Glutamatergic neuron (in vitro differentiated cells): ENCODE results near the gene PPRC1. TPM values are rescaled to one million over a fixed set of nuclear protein-coding genes. Genes with fewer than 3 reads are reported as not detected.

Experiments used
- DNase-seq: peaks from one replicate; pipeline ENCODE4 v3.0.0; 2022
- H3K27ac Mint-ChIP-seq: one replicate; pipeline ENCODE4 v1.8.0; 2020; ENCODE audit warnings: mild to moderate bottlenecking, mixed read lengths, inconsistent platforms; ENCODE audit not compliant: unreplicated experiment
- H3K27me3 Mint-ChIP-seq: one replicate; pipeline ENCODE4 v1.8.0; 2020; ENCODE audit warnings: mild to moderate bottlenecking, moderate library complexity, mixed read lengths, inconsistent platforms; ENCODE audit not compliant: unreplicated experiment
- H3K36me3 Mint-ChIP-seq: one replicate; pipeline ENCODE4 v1.8.0; 2020; ENCODE audit warnings: mild to moderate bottlenecking, mixed read lengths, inconsistent platforms; ENCODE audit not compliant: unreplicated experiment
- H3K4me1 Mint-ChIP-seq: one replicate; pipeline ENCODE4 v1.8.0; 2020; ENCODE audit warnings: mild to moderate bottlenecking, low read depth, mixed read lengths, inconsistent platforms; ENCODE audit not compliant: unreplicated experiment
- H3K4me3 Mint-ChIP-seq: one replicate; pipeline ENCODE4 v1.8.0; 2020; ENCODE audit warnings: mild to moderate bottlenecking, mixed read lengths, inconsistent platforms; ENCODE audit not compliant: unreplicated experiment
- H3K9me3 Mint-ChIP-seq: one replicate; pipeline ENCODE4 v1.8.0; 2020; ENCODE audit warnings: mild to moderate bottlenecking, moderate library complexity, mixed read lengths, inconsistent platforms; ENCODE audit not compliant: unreplicated experiment
- total RNA-seq: library from RNA; stranded (reverse); fragmentation: NEBNext Ultra II Directional; extraction: Animal tissue kit (Norgen Biotek cat#: 25700); gene quantifications from one replicate; pipeline ENCODE4 v1.2.1, GENCODE V29; 2021; ENCODE audit not compliant: unreplicated experiment
- TF ChIP-seq, protein P1 (sequence below): fragments of 200-600 bp; sonication (generic); IDR thresholded peaks from one replicate; pipeline ENCODE4 v1.5.0; 2021; ENCODE audit not compliant: partially characterized antibody, unreplicated experiment

Gene PPRC1
- total RNA-seq, 1 donor from 2014 or later, result 21.6 TPM

- H3K9me3 Mint-ChIP-seq, result peaks cover 11% of the 10 kb centered on the region
- H3K27ac Mint-ChIP-seq, result peak overlapping the region; percentile 38
- TF ChIP-seq, protein P1, sequence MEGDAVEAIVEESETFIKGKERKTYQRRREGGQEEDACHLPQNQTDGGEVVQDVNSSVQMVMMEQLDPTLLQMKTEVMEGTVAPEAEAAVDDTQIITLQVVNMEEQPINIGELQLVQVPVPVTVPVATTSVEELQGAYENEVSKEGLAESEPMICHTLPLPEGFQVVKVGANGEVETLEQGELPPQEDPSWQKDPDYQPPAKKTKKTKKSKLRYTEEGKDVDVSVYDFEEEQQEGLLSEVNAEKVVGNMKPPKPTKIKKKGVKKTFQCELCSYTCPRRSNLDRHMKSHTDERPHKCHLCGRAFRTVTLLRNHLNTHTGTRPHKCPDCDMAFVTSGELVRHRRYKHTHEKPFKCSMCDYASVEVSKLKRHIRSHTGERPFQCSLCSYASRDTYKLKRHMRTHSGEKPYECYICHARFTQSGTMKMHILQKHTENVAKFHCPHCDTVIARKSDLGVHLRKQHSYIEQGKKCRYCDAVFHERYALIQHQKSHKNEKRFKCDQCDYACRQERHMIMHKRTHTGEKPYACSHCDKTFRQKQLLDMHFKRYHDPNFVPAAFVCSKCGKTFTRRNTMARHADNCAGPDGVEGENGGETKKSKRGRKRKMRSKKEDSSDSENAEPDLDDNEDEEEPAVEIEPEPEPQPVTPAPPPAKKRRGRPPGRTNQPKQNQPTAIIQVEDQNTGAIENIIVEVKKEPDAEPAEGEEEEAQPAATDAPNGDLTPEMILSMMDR, result no peak
- H3K27me3 Mint-ChIP-seq, result peaks cover 14% of the 10 kb centered on the region
- H3K4me1 Mint-ChIP-seq, result peaks cover 28% of the 10 kb centered on the region
- peaks cover 6% of the 10 kb centered on the region for H3K36me3 Mint-ChIP-seq
- no peak for DNase-seq
- H3K4me3 Mint-ChIP-seq, result peak overlapping the region; percentile 32
Measured at GRCh38 chr10:102109166-102110116, 23.4 kb upstream of the PPRC1 start.

- H3K4me1 Mint-ChIP-seq, result peaks cover 37% of the 10 kb centered on the region
- peaks cover 18% of the 10 kb centered on the region for H3K9me3 Mint-ChIP-seq
- no peak for DNase-seq
- H3K4me3 Mint-ChIP-seq, result peak overlapping the region; percentile 98
- H3K27me3 Mint-ChIP-seq, result peaks cover 23% of the 10 kb centered on the region
- peak overlapping the region; percentile 64 for H3K27ac Mint-ChIP-seq
- TF ChIP-seq, protein P1, result no peak
- peaks cover 6% of the 10 kb centered on the region for H3K36me3 Mint-ChIP-seq
Measured at GRCh38 chr10:102111276-102111675, 21.6 kb upstream of the PPRC1 start.

DNA sequence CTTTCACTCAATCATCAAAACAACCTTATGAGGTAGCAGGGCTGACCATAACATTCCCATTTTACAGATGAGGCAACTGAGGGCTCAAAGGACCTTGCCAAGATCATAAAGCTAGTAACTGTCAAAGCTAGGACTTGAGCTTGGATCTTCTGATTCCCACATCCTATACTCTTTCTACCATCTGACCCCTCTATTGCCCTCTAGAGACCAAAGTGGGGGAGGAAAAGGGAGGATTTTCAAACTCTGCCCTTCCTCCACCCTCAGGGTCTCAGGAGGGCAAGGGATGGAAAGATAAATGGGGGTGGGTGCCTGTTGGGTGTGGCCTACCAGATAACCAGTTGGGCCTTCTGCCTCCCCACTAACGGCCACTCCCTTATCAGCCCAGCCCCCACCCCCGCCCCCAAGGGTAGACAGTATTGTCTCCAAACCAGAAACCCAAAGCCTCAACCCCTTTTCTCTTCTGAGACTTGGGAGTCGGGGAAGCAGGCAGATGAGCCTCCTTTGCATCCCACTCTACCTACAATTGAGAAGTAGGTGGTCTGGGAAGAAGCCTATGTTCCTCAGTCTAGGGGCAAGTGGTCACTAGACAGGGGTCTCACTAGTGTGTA is 20.5 kb upstream of the PPRC1 start:
- TF ChIP-seq, protein P1, result no peak
- Mint-ChIP-seq H3K4me1 (peaks cover 44% of the 10 kb centered on the region), H3K9me3 (peaks cover 26% of the 10 kb centered on the region), H3K36me3 (peaks cover 6% of the 10 kb centered on the region), H3K27ac (peak overlapping the region; percentile 99), H3K4me3 (peak overlapping the region; percentile 98), H3K27me3 (peaks cover 27% of the 10 kb centered on the region)
- no peak for DNase-seq

DNA sequence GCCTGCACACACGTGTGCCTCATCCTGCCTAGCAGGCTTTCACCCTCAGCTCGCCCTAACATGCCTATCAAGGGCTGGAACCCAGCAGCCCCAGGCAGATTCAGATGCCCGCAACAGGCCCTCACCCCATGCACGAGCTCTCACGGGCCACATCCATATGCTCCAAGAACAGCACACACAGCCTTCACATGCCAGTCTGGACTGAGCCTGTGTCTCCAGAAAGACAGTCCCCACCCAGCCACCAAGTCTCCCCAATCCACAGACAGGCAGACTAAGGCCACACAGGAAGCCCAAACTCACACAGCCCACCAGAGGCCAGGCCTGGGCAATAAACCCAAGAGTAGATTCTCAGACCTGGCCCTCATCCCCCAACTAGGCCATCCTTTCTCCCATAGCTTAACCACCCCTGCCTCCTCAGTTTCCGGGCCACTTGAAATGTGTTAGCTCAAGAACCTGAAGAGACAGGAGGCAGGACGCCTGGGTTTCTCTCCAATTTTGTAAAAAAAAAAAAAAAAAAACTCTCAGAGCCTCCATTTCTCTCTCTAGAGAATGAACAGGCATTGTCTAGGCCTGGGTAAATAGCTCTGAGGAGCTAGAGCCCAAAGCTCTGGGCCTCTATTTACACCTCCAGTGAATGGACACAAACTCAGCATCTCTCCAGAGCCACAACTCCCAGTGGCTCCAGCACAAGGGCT is 19.4 kb upstream of the PPRC1 start:
- peak overlapping the region; percentile 99 for H3K27ac Mint-ChIP-seq
- H3K4me1 Mint-ChIP-seq, result peaks cover 50% of the 10 kb centered on the region
- TF ChIP-seq, protein P1, result no peak
- peaks cover 6% of the 10 kb centered on the region for H3K36me3 Mint-ChIP-seq
- peak overlapping the region; percentile 98 for H3K4me3 Mint-ChIP-seq
- H3K27me3 Mint-ChIP-seq, result peaks cover 35% of the 10 kb centered on the region
- DNase-seq, result no peak
- peaks cover 33% of the 10 kb centered on the region for H3K9me3 Mint-ChIP-seq
